GM15510 (cell line): ENCODE data around the gene PALLD.

Experiments
- POLR2A ChIP-seq: IDR thresholded peaks from 3 replicates; pipeline ENCODE4 v1.6.1; 2011; ENCODE audit warnings: borderline replicate concordance; ENCODE audit not compliant: insufficient read length; ENCODE audit errors: extremely low read depth

PALLD gene

GRCh38 chr4:168794092-168794707, 297.3 kb downstream of the PALLD start:
- TF ChIP-seq POLR2A: no peak

DNA sequence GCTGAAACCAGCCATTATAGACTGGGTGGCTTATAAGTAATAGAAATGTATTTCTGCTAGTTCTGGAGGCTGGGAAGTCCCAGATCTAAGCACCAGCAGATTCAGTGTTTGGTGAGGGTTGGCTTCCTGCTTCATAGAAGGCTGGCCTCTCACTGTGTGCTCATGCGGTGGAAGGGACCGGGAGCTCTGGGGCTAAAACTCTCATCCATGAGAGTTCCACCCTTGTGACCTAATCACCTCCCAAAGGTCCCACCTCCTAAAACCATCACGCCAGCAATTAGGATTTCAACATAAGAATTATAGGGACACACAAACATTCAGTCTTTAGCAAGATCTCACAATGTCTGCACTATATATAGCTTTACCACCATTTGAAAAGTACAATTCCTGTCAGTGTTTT, 298.0 kb downstream of the PALLD start:
- no peak for TF ChIP-seq POLR2A

GRCh38 chr4:168795346-168795745, 298.5 kb downstream of the PALLD start:
- TF ChIP-seq POLR2A: no peak

DNA sequence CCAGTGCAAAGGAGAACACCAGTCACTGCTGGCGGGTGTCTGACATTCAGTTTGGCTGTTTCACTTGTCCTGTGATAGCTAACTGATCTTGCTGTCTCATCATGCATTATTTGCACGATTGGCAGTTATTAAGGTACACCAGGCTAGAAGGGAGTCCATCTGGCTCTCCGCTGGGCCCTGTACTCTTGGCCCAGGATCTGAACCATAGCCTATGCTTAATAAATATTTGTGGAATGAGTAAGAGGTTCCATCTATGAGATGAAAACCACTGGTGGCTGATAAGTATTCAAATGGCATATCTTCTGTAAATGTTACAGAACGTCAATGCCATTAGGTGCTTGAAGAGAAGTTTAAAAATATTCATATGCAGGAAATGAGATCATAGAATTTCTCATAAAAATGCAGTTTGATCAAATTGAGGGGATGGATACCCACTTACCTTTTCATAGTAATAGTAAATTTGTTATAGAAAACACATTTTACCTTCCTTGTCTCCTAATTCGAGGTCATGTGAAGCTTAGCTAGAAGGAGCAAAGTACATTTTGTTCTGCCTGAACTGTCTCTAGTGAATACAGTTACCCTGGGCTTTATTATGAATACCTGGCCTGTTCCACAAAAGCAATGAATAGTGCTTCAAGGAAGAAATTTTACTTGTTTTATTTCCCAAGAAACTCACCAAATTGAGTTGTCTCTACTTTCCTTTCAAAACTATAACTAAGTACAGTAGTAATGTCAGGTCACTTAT, 299.7 kb downstream of the PALLD start:
- no peak for TF ChIP-seq POLR2A

- TF ChIP-seq POLR2A: no peak
Observed at GRCh38 chr4:168797194-168797593, 300.3 kb downstream of the PALLD start.

- no peak for TF ChIP-seq POLR2A
Observed at GRCh38 chr4:168797738-168798375, 301.0 kb downstream of the PALLD start.

GRCh38 chr4:168800926-168801325, 304.1 kb downstream of the PALLD start:
- no peak for TF ChIP-seq POLR2A

DNA sequence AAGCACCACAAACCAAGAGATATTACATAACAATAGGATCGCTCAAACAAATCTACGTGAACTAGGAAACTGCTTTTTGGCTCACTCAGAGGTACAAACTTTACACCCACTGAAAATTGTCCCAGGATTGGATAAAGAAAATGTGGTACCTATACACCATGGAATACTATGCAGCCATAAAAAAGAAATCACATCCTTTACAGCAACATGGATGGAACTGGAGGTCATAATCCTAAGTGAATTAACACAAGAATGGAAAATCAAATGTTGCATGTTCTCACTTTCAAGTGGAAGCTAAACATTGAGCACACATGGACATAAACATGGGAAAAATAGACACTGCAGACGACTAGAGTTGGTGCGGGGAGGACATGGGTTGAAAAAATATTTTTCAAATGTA, 305.4 kb downstream of the PALLD start:
- TF ChIP-seq POLR2A: no peak

- no peak for TF ChIP-seq POLR2A
Observed at GRCh38 chr4:168803732-168804131, 306.9 kb downstream of the PALLD start.

DNA sequence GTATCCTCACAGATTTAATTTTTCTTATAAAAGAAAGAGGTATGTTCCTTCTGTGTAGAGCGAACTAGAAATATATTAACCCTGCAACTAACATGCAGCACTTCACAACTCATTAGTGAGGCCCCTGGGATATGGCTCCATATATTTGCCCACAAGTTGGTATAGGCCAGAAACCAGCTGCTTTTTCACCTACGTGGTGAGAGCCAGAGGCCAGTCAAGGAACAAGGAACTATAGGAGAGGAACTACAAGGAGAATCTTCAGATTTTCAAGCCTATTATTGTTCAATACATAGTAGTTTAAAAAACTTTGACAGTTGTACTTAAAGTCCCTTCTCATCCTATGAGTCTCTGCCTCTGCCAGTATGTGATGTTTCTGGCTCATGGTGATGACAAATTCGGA, 307.3 kb downstream of the PALLD start:
- TF ChIP-seq POLR2A: no peak

- no peak for TF ChIP-seq POLR2A
Observed at GRCh38 chr4:168805341-168805740, 308.5 kb downstream of the PALLD start.

- no peak for TF ChIP-seq POLR2A
Observed at GRCh38 chr4:168811207-168811606, 314.4 kb downstream of the PALLD start.

GRCh38 chr4:168811786-168812651, 315.2 kb downstream of the PALLD start:
- TF ChIP-seq POLR2A: no peak

DNA sequence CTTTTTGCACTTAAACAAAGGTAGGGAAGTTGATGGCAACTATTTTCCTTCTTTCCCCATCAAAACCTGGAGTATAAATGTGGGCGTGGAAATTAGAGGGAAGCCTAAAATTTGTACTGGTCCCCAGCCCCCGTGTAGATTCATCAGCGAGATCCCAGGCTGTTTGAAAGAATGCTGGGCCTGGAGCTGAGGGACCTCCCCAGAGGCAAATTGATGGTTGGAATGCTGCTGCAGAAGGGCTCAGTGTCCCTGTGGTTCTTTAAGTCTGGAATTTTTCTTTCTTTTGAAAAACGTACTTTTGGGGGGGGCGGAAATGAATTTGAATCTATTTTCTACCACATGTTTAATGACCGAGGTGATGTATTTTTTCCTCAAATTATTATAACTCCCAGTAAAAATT, 316.0 kb downstream of the PALLD start:
- no peak for TF ChIP-seq POLR2A

DNA sequence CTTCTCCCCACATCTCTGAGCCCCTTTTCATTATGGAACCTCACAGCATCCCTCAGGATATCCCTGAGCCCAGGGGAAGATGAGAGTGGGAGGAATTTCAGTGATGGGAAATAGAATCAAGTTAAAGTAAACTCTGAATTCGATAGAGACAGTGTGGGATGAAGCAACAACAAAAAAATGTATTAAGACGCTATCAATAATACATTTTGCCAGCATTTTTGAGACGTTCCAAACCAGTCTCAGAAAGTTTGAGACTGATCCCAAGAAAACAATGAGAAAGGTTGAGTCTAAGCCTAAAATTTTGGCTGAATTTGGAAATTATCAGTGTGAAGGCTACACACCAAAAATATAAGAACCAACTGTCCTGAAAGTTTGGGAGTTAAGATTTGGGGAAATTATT, 317.0 kb downstream of the PALLD start:
- TF ChIP-seq POLR2A: no peak

DNA sequence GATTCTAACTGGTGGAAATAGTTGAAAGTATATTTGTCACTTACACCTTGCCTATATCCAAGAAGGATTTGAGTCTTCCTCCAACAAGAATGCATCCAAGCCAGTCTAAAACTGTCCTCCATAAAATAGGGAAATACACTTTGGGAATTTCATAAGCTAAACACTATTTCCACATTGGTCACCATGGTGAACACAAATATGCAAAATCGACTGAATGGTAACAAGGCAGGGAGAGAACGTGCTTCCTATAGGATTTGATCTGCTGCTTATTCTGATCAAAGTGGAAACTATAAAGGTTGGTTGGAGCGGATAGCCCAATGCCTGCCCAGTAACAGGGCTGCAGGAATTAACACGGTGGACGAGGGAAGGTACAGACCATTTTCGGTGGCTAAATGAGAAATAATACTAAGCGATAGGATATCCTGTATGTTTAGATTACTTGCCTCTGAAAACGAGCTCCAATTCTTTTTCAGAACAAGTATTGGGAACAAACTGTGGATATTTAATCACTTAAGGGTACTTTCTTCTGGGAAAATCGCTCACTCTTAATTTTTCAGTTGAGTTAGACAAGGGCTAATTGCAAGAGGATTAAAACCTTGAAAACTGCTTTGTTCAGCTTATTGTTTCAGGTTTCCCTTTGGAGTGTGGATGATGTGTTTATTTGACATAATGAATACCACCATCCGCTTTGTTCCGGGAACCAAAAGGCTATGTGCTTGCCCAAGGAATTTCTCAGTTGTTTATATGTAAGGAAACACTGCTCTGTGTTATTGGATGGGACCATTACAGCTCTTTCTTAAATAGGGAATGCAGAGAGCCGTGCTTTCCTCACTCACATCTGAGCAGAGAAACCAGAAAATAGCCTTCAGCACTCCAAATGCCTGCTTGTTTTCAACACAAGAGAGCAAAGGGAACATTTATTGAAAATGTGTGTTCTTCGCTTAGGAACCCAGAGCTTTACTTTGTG, 318.8 kb downstream of the PALLD start:
- TF ChIP-seq POLR2A: no peak
